ENCODE measurements around the gene B4GALT4. TPM values are rescaled to one million over a fixed set of nuclear protein-coding genes. Genes with fewer than 3 reads are reported as not detected.
A peak's percentile ranks its signal among the peaks of the same experiment; 100 is the strongest.

The B4GALT4 gene
- total and polyA plus RNA-seq, 3 experiments from 2014 or later, result 10.6 to 18.0 (median 17.9) TPM

GRCh38 chr3:119211193-119211592 lies 29.5 kb downstream of the B4GALT4 start:
- POLR2A ChIA-PET, result no interaction called here
- H3K27me3 Mint-ChIP-seq, result no peaks in the 10 kb centered on the region
- Histone ChIP-seq H3K27ac (ENCODE audit: low read depth, low read length) (no peak overlapping the region), H3K36me3 (ENCODE audit: insufficient read depth, low read length) (peaks cover 19% of the 10 kb centered on the region), H3K4me1 (ENCODE audit: insufficient read depth, low read length) (peaks cover 23% of the 10 kb centered on the region), H3K4me3 (ENCODE audit: low read length) (no peak overlapping the region), H3K9me3 (ENCODE audit: low read length) (no peaks in the 10 kb centered on the region), H3K27me3 (ENCODE audit: insufficient read depth, low read length, poor library complexity, severe bottlenecking) (no peaks in the 10 kb centered on the region)
- CTCF ChIA-PET, result interaction anchor here (1.4 kb wide), 1 partner anchor 30 kb away, joined by 6 read pairs; no protein-coding TSS in a partner anchor
- H3K36me3 Mint-ChIP-seq, result peaks cover 12 to 67% (median 40%) of the 10 kb centered on the region in 3 donors
- H3K4me1 Mint-ChIP-seq, result peaks cover 11 to 34% (median 17%) of the 10 kb centered on the region in 3 donors
- DNase-seq, result no peak
- peak overlapping the region in 1 of 8 donors; percentile 8 for H3K27ac Mint-ChIP-seq
- no peak overlapping the region for H3K4me3 Mint-ChIP-seq
- H3K9me3 Mint-ChIP-seq, result no peaks in the 10 kb centered on the region

DNA sequence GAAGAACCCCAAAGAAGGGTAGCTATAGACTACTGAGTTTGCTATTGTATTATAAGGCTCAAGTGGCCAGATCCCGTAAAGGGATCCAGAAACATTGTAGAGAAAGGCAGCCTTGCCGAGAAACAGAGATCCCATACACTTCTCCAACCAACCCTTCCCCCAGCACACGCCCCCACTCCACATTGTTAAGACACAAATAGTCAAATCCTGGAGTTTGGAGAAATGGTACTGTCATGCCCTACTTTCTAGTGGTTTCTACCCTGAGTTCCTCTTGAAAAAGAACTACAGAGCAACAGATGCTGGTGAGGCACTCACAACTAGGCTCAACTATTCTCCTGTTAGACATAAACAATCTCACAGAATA lies 33.2 kb downstream of the B4GALT4 start:
- peaks cover 40% of the 10 kb centered on the region for H3K4me1 ChIP-seq (ENCODE audit: insufficient read depth, low read length)
- peak overlapping the region in 3 of 8 donors; percentile 28 to 46 (median 29) for H3K27ac Mint-ChIP-seq
- peaks cover 8 to 34% (median 26%) of the 10 kb centered on the region in 3 donors for H3K36me3 Mint-ChIP-seq
- peaks cover 3% of the 10 kb centered on the region for H3K36me3 ChIP-seq (ENCODE audit: insufficient read depth, low read length)
- ChIA-PET POLR2A (no interaction called here), CTCF (no interaction called here)
- H3K4me1 Mint-ChIP-seq, result peaks cover 11 to 20% (median 19%) of the 10 kb centered on the region in 3 donors
- no peaks in the 10 kb centered on the region for H3K27me3 Mint-ChIP-seq
- no peaks in the 10 kb centered on the region for H3K27me3 ChIP-seq (ENCODE audit: insufficient read depth, low read length, poor library complexity, severe bottlenecking)
- H3K27ac ChIP-seq (ENCODE audit: low read depth, low read length), result no peak overlapping the region
- no peaks in the 10 kb centered on the region for H3K9me3 ChIP-seq (ENCODE audit: low read length)
- peak overlapping the region in 1 of 7 donors; percentile 8 for H3K4me3 Mint-ChIP-seq
- no peak overlapping the region for H3K4me3 ChIP-seq (ENCODE audit: low read length)
- no peak for DNase-seq
- H3K9me3 Mint-ChIP-seq, result peaks cover 0 to 6% (median 0%) of the 10 kb centered on the region in 5 donors

GRCh38 chr3:119206611-119207511 lies 33.8 kb downstream of the B4GALT4 start:
- Histone ChIP-seq H3K27ac (ENCODE audit: low read depth, low read length) (no peak overlapping the region), H3K36me3 (ENCODE audit: insufficient read depth, low read length) (no peaks in the 10 kb centered on the region), H3K27me3 (ENCODE audit: insufficient read depth, low read length, poor library complexity, severe bottlenecking) (no peaks in the 10 kb centered on the region), H3K4me1 (ENCODE audit: insufficient read depth, low read length) (peaks cover 40% of the 10 kb centered on the region), H3K9me3 (ENCODE audit: low read length) (no peaks in the 10 kb centered on the region), H3K4me3 (ENCODE audit: low read length) (no peak overlapping the region)
- Mint-ChIP-seq H3K9me3 (peaks cover 0 to 6% (median 0%) of the 10 kb centered on the region in 5 donors), H3K36me3 (peaks cover 8 to 28% (median 22%) of the 10 kb centered on the region in 3 donors), H3K27ac (peak overlapping the region in 2 of 8 donors; percentile 17 to 46), H3K4me3 (peak overlapping the region in 1 of 7 donors; percentile 8), H3K27me3 (no peaks in the 10 kb centered on the region), H3K4me1 (peaks cover 11 to 20% (median 19%) of the 10 kb centered on the region in 3 donors)
- DNase-seq, result no peak
- POLR2A ChIA-PET, result no interaction called here
- CTCF ChIA-PET, result no interaction called here

- H3K27me3 Mint-ChIP-seq, result no peaks in the 10 kb centered on the region
- H3K4me3 ChIP-seq (ENCODE audit: low read length), result no peak overlapping the region
- no peak overlapping the region for H3K27ac ChIP-seq (ENCODE audit: low read depth, low read length)
- ChIA-PET CTCF (no interaction called here), POLR2A (no interaction called here)
- peaks cover 11 to 20% (median 19%) of the 10 kb centered on the region in 3 donors for H3K4me1 Mint-ChIP-seq
- no peak for DNase-seq
- peak overlapping the region in 1 of 8 donors; percentile 48 for H3K27ac Mint-ChIP-seq
- H3K36me3 Mint-ChIP-seq, result peaks cover 3 to 20% (median 17%) of the 10 kb centered on the region in 3 donors
- H3K4me3 Mint-ChIP-seq, result no peak overlapping the region
- peaks cover 0 to 6% (median 0%) of the 10 kb centered on the region in 5 donors for H3K9me3 Mint-ChIP-seq
- no peaks in the 10 kb centered on the region for H3K27me3 ChIP-seq (ENCODE audit: insufficient read depth, low read length, poor library complexity, severe bottlenecking)
- H3K4me1 ChIP-seq (ENCODE audit: insufficient read depth, low read length), result peaks cover 40% of the 10 kb centered on the region
- H3K9me3 ChIP-seq (ENCODE audit: low read length), result no peaks in the 10 kb centered on the region
- no peaks in the 10 kb centered on the region for H3K36me3 ChIP-seq (ENCODE audit: insufficient read depth, low read length)
Measured at GRCh38 chr3:119205685-119206084, 35.0 kb downstream of the B4GALT4 start.

GRCh38 chr3:119205209-119205608 lies 35.5 kb downstream of the B4GALT4 start:
- Mint-ChIP-seq H3K36me3 (peaks cover 0 to 15% (median 13%) of the 10 kb centered on the region in 3 donors), H3K4me3 (no peak overlapping the region), H3K27ac (no peak overlapping the region), H3K27me3 (no peaks in the 10 kb centered on the region), H3K4me1 (peaks cover 11 to 20% (median 18%) of the 10 kb centered on the region in 3 donors), H3K9me3 (peaks cover 0 to 6% (median 0%) of the 10 kb centered on the region in 5 donors)
- H3K4me1 ChIP-seq (ENCODE audit: insufficient read depth, low read length), result peaks cover 40% of the 10 kb centered on the region
- H3K27me3 ChIP-seq (ENCODE audit: insufficient read depth, low read length, poor library complexity, severe bottlenecking), result no peaks in the 10 kb centered on the region
- no peaks in the 10 kb centered on the region for H3K9me3 ChIP-seq (ENCODE audit: low read length)
- ChIA-PET POLR2A (no interaction called here), CTCF (no interaction called here)
- H3K27ac ChIP-seq (ENCODE audit: low read depth, low read length), result no peak overlapping the region
- H3K4me3 ChIP-seq (ENCODE audit: low read length), result no peak overlapping the region
- DNase-seq, result no peak
- no peaks in the 10 kb centered on the region for H3K36me3 ChIP-seq (ENCODE audit: insufficient read depth, low read length)

DNA sequence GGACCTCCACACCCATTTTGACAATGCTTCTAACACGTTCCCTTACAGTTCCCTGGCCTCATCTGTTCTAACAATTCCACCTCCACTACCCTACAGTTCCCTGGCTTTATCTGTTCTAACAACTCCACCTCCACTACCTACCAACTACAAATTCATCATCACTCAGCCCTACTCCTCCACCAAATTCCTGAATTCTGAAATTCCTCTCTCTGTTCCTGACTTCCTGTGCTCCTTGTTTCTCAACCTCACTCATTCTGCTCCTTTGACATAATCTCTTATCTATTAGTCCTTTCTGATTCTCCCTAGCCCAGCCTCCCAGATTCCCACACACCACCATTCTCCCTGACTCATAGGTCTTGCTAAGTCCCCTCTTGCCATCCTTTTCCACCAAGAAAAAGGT lies 44.8 kb downstream of the B4GALT4 start:
- Mint-ChIP-seq H3K36me3 (peaks cover 0 to 6% (median 3%) of the 10 kb centered on the region in 3 donors), H3K9me3 (no peaks in the 10 kb centered on the region), H3K27ac (peak overlapping the region in 1 of 8 donors; percentile 24), H3K27me3 (peaks cover 4 to 5% of the 10 kb centered on the region in 2 donors), H3K4me3 (no peak overlapping the region), H3K4me1 (no peaks in the 10 kb centered on the region)
- CTCF ChIA-PET, result no interaction called here
- no peak overlapping the region for H3K4me3 ChIP-seq (ENCODE audit: low read length)
- no peaks in the 10 kb centered on the region for H3K9me3 ChIP-seq (ENCODE audit: low read length)
- no peak overlapping the region for H3K27ac ChIP-seq (ENCODE audit: low read depth, low read length)
- H3K36me3 ChIP-seq (ENCODE audit: insufficient read depth, low read length), result no peaks in the 10 kb centered on the region
- POLR2A ChIA-PET, result no interaction called here
- no peaks in the 10 kb centered on the region for H3K27me3 ChIP-seq (ENCODE audit: insufficient read depth, low read length, poor library complexity, severe bottlenecking)
- DNase-seq, result no peak
- no peaks in the 10 kb centered on the region for H3K4me1 ChIP-seq (ENCODE audit: insufficient read depth, low read length)

DNA sequence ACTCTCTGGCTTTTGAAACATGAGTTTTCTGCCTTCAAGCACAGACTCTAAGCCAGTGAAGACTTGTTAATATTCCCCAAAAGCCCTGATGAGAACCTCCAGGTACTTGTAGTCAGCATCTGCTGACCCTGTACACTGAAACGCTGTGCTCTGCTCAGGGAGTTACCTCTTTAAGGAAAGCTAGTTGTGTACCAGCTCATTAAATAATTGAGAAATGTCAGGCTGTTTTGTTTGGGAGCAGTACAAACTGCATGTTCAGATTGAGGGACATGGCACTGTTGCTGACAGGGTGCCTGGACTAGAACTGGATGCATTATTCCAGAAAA lies 45.6 kb downstream of the B4GALT4 start:
- Histone ChIP-seq H3K36me3 (ENCODE audit: insufficient read depth, low read length) (no peaks in the 10 kb centered on the region), H3K27me3 (ENCODE audit: insufficient read depth, low read length, poor library complexity, severe bottlenecking) (no peaks in the 10 kb centered on the region), H3K27ac (ENCODE audit: low read depth, low read length) (no peak overlapping the region), H3K4me1 (ENCODE audit: insufficient read depth, low read length) (no peaks in the 10 kb centered on the region), H3K9me3 (ENCODE audit: low read length) (no peaks in the 10 kb centered on the region), H3K4me3 (ENCODE audit: low read length) (no peak overlapping the region)
- H3K9me3 Mint-ChIP-seq, result no peaks in the 10 kb centered on the region
- H3K4me3 Mint-ChIP-seq, result no peak overlapping the region
- H3K4me1 Mint-ChIP-seq, result no peaks in the 10 kb centered on the region
- H3K27ac Mint-ChIP-seq, result no peak overlapping the region
- H3K27me3 Mint-ChIP-seq, result peaks cover 4 to 5% of the 10 kb centered on the region in 2 donors
- DNase-seq, result no peak
- H3K36me3 Mint-ChIP-seq, result peaks cover 0 to 8% (median 3%) of the 10 kb centered on the region in 3 donors
- POLR2A ChIA-PET, result no interaction called here
- CTCF ChIA-PET, result no interaction called here

GRCh38 chr3:119194237-119195150 lies 46.2 kb downstream of the B4GALT4 start:
- no peak overlapping the region for H3K27ac Mint-ChIP-seq
- H3K4me3 Mint-ChIP-seq, result no peak overlapping the region
- Histone ChIP-seq H3K27ac (ENCODE audit: low read depth, low read length) (no peak overlapping the region), H3K27me3 (ENCODE audit: insufficient read depth, low read length, poor library complexity, severe bottlenecking) (no peaks in the 10 kb centered on the region), H3K4me1 (ENCODE audit: insufficient read depth, low read length) (no peaks in the 10 kb centered on the region), H3K9me3 (ENCODE audit: low read length) (no peaks in the 10 kb centered on the region), H3K36me3 (ENCODE audit: insufficient read depth, low read length) (no peaks in the 10 kb centered on the region), H3K4me3 (ENCODE audit: low read length) (no peak overlapping the region)
- H3K4me1 Mint-ChIP-seq, result no peaks in the 10 kb centered on the region
- peaks cover 4 to 5% of the 10 kb centered on the region in 2 donors for H3K27me3 Mint-ChIP-seq
- no peaks in the 10 kb centered on the region for H3K9me3 Mint-ChIP-seq
- DNase-seq, result no peak
- CTCF ChIA-PET, result no interaction called here
- peaks cover 0 to 8% (median 3%) of the 10 kb centered on the region in 3 donors for H3K36me3 Mint-ChIP-seq
- POLR2A ChIA-PET, result no interaction called here

Data from CD8-positive, alpha-beta memory T cell (primary cell).